Stimulated activated CD4-positive, alpha-beta T cell treated with anti-CD3 and anti-CD28 coated beads, Interleukin-2, amount 100 ng/mL, for 24 hours (primary cell): ENCODE results near the gene ADORA3.

Experiments used
- DNase-seq, 2 donors: peaks; one replicate each; pipeline ENCODE4 v3.0.0-alpha.2; 2020

ADORA3 gene

DNA sequence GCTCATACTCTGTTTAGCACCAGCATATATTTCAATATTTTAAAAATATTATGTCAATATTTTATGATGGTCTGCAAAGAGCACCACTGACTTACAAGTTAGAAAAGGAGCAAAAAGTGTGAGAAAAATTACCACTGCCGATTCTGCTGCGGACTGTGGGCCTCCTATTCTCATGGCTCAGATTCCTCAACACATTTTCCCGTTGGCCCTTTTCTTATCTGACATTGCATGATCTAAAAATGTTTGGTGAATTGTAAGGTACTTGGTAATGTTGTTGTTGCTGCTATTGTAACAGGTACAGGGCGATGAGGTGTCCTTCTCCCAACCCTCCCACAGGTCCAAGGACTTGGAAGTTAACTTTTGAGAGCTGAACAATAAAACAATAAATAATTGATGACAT, 28.9 kb downstream of the ADORA3 start:
- DNase-seq: no peak

DNA sequence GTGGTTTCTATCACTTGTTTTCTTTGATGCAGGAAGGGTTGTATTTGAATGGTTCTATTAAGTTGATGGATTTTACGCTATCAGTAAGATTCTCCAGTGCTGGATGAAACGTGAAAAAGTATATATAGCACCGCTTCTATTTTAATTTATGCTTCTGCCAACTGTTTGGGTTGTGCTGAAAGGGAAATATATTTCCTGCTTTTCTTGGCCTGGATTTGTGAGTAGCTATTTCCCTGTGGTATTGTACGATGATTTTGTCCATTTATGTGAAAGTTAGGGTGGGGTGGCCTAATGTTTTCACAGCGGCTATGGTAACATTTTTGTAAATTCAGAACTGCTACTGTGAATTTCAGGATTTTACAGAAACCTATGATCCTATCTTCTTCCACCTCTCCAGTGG, 29.3 kb downstream of the ADORA3 start:
- DNase-seq: no peak

DNA sequence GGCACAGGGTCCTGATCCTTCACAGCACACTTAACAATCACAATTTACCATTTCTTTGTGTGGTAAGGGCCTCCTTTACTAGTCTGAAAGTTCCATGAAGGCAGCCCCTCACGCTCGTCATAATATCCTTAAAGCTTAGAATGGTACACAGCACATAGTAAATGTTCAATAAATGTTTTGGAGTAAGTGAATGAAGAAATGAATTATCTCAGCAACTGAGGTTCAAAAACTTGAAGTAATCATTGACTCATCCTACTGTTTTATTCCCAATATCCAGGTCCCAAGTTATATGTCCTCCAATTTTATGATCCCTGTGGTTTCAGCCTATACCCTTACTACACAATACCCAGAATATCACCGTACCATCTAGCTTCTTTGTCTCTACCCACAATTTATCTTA, 31.9 kb downstream of the ADORA3 start:
- no peak for DNase-seq

DNA sequence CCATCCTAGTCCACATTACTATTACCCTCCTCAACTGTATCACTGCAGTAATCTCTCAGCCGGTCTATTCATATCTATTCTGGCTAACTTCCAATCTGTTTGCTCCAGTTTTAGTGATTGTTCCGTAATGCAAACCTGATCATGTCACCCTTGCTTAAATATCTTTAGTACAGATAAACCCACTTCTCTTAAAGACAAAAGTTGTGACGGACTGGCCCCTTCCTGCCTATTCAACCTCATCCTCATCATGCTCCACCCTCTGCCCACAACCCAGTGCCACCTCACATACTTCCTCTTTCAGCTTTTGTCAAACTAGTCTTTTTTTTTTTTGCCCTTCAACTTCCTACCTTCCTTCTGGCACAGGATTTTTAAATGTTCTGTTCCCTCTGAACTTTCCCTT, 32.4 kb downstream of the ADORA3 start:
- DNase-seq: peak; percentile 54 to 62

DNA sequence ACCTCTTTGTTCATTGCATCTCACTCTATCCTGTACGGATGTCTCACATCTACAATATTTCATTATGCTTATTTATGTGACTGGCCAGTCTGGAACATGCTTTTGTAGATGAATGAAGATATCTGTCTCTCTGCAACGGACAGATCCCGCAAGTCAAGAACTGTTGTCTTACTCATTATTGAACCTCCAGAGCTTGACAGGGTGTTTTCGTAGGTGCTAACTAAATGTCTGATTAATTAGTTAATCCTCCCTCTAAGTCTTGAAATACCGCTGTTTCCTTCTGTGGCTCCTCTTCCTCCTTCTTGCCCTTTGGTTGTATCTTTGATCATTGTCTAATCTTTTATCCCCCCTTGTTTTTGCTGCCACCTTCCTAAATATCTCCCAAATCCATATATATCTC, 32.8 kb downstream of the ADORA3 start:
- no peak for DNase-seq

DNA sequence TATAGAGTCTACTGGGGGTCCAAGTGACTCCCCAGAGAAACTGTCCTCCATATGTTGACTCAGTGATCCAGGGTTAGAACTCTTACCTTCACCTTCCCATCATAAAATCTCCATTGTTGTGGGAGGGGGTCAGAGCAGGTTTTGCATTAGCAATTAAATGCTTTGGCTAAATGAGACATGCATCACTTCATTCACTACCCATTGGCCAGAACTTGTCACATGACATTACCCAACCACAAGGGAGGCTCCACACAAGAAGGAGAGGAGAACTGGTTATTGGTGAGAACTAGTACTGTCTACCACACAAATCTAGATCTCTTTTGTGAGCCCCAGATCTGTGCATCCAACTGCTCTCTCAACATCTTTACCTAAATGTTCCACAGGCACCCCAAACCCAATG, 33.9 kb downstream of the ADORA3 start:
- DNase-seq: no peak

DNA sequence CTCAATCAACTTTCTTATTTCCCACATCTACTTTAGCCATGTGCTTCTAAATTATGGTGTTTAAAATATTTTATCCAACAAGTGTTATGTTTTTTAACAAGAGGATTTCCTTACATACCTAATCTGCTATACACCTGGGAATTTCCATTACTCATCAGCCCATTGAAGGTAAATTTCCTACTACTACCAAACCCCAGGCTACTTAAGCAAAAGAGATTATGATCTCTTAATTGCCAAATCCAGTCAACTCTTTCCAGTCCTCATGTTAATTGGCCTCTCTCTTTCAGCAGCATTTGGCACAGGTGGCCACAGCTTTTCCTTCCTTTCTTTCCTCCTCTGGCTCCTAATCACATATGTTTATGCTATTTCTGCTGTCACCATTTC, 34.7 kb downstream of the ADORA3 start:
- no peak for DNase-seq

DNA sequence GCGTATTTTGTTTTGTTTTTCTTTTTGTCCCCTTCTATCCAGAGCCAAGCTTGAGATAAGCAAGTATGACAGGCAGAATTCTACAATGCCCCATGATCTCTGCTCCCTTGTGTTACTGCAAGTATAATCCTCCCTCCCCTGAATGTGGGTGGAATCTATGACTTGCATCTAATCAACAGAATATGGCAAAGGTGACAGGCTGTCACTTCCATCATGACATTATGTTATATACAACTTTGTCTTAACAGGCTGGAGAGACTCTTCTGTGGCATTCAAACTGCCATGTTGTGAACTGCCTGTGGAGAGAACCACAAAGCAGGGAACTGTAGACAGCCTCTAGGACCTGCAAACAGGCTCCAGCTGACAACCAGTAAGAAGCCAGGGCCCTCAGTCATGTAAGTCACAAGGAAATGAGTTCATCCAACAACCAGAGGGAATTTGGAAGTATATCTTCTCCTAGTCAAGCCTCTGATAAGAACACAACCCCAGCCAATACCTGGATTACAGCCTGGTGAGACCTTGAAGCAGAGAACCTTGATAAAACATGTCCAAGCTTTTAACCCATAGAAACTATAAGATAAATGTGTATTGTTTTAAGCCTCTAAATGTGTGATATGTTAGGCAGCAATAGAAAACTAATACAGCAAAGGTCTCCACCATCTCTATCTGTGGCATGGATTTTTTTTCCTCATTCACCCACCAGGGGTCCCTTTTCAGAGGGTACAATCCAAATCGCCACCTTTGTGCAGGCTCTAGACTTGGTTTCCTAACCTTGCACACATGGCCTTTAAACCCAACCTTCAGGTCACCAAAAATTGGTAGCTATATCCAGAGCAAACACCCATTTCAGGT, 35.3 kb downstream of the ADORA3 start:
- DNase-seq: no peak

DNA sequence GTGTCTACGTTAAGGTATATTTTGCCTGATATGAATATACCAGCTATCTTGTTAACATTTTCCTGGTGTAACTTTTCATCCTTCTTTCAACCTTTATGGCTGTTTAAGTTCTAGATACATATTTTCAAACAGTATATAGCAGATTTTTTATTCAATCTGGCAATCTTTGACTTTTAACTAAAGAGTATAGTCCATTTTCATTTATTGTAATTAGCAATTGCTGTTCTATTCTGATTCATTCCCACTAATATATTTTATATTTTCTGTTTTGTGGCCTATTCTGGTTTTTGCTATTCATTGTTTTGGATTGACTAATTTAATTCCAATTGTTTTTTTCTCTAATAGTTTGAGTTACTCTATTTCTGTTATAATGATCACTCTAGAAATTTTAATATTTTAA, 37.0 kb downstream of the ADORA3 start:
- DNase-seq: no peak

DNA sequence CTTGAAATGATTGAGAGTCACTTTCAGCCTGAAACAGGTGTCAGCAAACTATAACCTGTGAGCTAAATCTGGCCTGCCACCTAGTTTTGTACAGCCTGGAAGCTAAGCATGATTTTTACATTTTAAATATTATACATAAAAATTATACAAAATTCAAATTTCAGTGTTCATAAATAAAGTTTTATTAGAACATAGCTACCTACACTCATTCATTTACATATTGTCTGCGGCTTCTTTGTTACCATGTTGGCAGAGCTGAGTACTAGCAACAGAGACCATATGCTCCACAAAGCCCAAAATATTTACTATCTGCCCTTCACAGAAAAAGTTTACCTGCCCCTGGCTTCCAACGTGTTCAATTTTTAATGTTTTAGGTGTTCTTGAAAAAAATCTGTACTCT, 37.7 kb downstream of the ADORA3 start:
- no peak for DNase-seq

DNA sequence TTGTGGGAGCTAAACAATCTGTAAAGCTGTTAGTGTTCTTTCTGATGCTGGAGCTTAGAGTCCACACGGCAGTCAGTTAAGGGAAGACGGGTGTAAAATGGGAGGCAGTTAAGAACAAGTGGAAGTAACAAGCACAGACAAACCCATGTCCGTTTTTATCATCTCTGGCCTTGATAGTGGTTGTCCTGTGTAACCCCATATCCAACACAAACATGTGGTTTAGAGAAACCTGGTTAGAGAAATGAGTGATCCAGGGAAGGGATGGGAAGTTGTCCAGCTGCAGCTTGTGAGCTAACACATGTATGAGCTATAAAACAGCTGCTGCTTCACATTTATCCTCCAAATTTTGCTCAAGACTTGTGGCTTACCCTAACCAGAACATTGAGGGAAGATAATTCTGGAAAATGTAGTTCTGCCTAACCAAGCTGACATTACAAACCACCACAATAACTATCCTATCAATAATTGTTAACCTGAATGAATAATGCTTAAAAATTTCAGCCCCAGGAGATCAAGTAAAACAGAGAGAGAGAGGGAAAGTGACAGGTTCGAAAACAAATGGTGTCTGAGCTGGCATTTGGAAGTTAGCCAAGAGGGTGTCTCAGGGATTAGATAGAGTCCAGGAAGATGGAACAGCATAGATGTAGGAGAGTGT, 40.3 kb downstream of the ADORA3 start:
- DNase-seq: no peak

DNA sequence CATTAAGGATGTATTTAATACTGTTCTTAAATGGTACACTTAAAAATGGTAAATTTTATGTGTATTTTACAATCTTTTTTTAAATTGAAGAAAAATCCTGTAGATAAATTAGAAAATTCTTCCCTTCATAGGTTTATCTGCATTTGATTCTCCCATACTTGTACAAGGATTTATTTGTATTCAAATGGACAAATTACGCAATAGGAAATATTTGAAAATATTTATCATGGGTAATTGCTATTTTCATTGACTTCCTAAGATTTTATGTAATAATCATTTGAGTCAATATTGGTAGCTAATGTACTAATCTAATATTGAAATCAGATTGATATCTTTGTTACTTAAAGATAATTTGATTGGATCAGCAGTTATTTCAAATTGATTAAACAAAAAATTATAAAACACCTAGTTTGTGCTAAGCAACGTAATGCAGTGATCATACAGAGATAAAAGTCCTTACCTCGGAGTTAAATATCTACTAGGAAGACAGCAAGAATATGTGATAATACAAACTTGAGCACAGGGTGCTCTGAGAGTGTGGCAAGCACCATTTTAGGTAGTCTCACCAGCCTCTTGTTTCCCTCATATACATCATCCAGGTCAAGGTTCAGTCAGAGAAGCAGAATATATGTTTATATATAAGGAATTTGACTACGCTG, 40.9 kb downstream of the ADORA3 start:
- DNase-seq: no peak

DNA sequence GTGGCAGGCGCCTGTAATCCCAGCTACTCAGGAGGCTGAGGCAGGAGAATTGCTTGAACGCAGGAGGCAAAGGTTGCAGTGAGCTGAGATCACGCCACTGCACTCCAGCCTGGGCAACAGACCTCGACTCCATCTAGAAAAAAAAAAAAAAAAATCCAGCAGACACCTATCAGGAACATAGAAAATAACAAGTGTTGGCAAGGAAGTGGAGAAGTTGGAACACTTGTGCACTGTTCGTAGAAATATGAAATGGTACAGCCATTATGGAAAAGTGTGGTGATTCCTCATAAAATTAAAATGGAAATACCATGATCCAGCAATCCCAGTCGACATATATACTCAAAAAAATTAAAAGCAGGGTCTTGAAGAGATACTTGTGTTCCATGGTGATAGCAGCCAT, 41.7 kb downstream of the ADORA3 start:
- DNase-seq: no peak

DNA sequence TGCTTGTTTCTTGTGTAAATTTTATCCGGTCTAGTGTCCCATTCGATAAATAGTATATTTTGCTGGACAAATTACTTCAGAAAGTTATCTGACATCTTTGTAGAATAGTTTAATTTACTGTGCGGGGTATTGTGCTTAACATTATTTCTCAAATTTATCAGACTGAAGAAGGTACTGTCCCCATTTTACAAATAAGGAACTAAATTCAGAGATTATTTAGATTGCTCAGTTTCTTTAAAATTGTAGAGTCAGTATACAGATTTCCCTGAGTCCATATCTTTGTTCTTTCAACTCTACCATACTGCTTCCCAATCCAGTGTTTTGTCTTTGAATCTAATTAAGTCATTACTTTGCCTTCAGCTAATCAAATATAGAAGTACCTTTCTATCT, 47.8 kb downstream of the ADORA3 start:
- no peak for DNase-seq

DNA sequence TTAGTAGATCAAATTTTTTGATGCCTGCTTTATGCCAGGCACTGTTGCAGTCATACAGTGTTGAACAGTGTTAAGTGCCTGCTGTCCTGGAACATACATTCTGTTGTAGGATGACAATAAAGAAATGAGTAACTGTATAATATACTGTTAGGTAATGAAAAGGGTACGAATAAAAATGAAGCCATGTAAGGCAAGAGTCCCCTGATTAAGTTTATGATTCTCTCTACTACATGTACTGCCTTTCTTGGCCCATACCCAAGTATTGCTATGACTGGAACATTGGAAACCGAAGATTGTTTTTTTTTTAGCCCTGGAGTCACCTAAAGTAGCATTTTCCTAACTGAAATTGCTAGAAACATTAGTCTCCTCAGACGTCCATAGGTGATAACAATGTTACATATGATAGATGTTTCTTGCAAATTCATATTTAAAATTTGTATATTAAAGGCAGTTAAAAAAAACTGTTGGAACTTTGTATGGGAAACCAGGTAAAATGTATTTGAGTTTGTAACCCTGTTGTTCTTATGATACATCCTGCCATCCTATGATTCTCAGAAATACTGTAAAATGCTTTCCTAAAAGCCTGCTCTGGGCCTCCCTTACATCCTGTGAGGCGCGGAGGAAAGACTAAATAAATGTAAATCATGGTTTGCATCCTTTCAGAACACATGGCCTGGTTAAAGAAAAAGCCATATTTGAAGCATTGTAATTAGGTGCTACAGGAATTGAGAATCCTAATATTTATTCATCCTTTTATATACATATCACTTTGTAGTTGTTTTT, 48.4 kb downstream of the ADORA3 start:
- no peak for DNase-seq

DNA sequence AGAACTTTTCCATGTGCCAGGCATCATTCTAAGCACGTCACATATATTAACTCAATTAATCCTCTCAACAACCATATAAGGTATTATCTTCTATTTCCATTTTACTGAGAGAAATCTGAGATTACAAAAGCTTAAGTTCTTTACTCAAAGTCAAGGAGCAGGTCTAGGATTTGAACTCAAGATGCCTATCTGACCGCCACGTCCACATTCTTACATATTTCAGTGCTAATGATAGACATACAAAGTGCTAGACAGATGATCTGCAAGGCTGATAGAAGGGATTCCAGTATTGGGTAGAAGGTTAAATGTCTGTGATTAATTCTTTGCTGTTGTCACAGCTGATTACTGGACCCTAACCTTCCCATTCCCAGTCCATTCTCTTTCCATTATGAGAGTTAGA, 49.7 kb downstream of the ADORA3 start:
- no peak for DNase-seq

DNA sequence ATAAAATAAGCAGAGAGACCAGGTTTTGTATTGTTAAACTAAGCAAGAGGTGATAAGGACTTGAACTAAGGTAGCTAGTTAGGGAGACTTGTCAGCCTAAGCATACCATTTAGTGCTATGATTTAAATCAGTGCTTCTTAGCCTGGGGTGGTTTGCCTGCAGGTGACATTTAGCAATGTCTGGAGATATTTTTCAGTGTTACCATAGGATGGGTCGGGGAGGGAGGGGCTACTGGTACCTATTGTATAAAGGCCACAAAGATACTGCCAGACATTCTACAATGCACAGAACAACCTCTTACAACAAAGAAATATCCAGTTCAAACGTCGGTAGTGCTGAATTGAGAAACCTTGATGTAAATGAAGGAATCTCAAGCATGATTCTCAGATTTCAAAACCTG, 50.9 kb downstream of the ADORA3 start:
- DNase-seq: no peak

DNA sequence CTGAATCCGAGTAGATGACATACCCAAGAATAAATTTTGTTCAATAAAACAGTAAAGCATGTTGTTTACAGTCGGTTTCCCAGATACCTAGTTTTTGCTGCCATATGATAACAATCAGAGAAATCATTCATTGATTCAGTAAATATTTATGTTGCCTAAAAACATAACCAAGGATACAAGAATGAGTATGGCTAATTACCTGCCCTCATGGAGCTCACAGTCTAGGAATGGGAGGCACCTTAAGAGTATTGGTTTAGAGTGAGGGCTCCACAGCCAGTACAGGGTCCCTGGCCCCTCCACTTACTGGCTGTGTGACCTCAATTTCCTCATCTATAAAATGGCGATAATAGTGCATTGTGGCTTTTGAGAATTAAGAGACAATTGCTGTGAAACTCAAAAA, 53.2 kb downstream of the ADORA3 start:
- no peak for DNase-seq

DNA sequence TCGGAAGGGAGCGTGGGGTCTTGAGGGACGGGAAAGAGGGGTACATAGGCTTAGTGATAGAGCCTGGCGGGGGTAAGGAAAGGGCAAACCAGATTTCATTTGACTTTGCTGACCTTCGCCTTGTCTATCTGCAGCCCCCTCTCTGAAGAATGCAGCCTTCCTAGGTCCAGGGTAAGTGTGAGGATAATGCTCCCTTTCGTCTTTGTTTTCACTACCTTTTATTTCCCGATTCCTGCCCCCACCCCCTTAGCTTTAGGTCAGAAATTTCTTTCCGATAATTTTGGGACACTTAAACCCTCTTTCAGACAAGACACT, 53.8 kb downstream of the ADORA3 start:
- DNase-seq: no peak
